Mucosa of stomach (tissue), 1 donor: Measurements from ENCODE around the gene ENO4.

ENCODE experiments used
- H3K27me3 ChIP-seq: one replicate; pipeline ENCODE4 v1.7.0; 2013; ENCODE audit warnings: mild to moderate bottlenecking, low read length; ENCODE audit not compliant: control insufficient read depth, insufficient read depth
- H3K36me3 ChIP-seq: one replicate; pipeline ENCODE4 v1.7.0; 2013; ENCODE audit warnings: low read length; ENCODE audit not compliant: control insufficient read depth, insufficient read depth
- H3K4me1 ChIP-seq: one replicate; pipeline ENCODE4 v1.7.0; 2013; ENCODE audit warnings: mild to moderate bottlenecking, low read length; ENCODE audit not compliant: control insufficient read depth, insufficient read depth
- H3K4me3 ChIP-seq: one replicate; pipeline ENCODE4 v1.7.0; 2013; ENCODE audit warnings: low read length
- H3K9ac ChIP-seq: one replicate; pipeline ENCODE4 v1.7.0; 2013; ENCODE audit warnings: mild to moderate bottlenecking, low read length, moderate library complexity
- H3K9me3 ChIP-seq: one replicate; pipeline ENCODE4 v1.7.0; 2013; ENCODE audit warnings: mild to moderate bottlenecking, low read length, moderate library complexity; ENCODE audit not compliant: control insufficient read depth
- donor health status: Pancreatic carcinoma.

Gene ENO4

DNA sequence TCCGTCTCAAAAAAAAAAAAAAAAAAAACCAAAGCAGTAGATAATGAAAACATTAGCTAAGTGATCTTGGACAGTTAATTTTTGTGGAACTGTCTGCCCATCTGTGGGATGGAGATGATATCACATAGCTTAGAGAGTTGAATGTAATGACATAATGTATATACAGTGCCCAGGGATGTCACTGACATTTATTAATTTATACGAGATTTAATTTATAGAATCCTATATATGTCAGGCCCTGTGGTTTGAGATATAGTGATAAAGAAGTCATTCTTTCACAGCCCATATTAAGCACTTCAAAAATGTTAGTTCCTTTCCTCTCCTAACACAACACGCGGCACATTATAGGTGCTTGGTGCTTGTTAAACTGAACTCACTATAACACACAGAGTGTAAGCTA is 4.0 kb downstream of the ENO4 start:
- Histone ChIP-seq H3K27me3 (no peaks in the 10 kb centered on the region), H3K9me3 (no peaks in the 10 kb centered on the region), H3K4me1 (peaks cover 7% of the 10 kb centered on the region), H3K4me3 (no peak overlapping the region), H3K9ac (no peak overlapping the region), H3K36me3 (no peaks in the 10 kb centered on the region)

DNA sequence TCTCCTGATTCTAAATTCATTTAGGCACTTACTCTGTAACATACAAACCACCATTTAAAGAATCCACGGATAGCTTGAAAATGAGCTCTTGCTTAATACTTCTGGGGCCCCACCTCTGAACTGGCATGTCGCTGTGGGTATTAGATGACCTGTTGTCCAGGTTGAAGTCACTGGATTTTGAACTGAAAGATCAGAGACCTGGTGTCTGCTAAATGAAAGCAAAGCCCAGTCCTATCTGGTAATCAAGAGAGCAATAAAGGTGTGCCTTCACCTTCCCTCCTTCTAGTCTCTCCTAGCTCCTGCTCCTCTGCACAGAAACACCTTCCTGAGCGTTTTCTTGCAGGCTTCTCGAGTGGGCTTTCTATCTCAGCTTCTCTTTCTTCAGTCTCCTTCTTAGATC is 4.4 kb downstream of the ENO4 start:
- H3K4me1 ChIP-seq: peaks cover 7% of the 10 kb centered on the region
- no peak overlapping the region for H3K4me3 ChIP-seq
- H3K27me3 ChIP-seq: no peaks in the 10 kb centered on the region
- no peaks in the 10 kb centered on the region for H3K36me3 ChIP-seq
- no peaks in the 10 kb centered on the region for H3K9me3 ChIP-seq
- no peak overlapping the region for H3K9ac ChIP-seq

DNA sequence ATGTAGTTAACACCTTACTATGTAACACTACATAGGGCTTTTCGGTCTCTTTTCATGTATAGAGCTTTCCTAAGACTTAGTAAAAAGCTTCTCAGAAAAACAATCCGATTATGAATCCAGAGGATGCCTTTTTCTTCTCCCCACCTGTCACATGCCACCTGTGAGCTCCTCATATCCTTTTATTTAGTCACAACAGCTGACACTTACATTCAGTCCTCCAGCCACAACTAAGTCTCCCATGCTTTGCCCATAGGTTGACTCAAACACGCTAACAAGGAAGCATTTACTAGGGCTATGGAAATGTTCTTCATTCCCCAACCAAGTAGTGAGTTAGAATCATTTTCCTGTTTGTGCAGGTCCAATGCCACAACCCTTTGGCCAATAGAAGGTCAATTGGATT is 7.9 kb downstream of the ENO4 start:
- Histone ChIP-seq H3K27me3 (no peaks in the 10 kb centered on the region), H3K9me3 (no peaks in the 10 kb centered on the region), H3K4me3 (no peak overlapping the region), H3K36me3 (no peaks in the 10 kb centered on the region), H3K9ac (no peak overlapping the region), H3K4me1 (no peaks in the 10 kb centered on the region)

DNA sequence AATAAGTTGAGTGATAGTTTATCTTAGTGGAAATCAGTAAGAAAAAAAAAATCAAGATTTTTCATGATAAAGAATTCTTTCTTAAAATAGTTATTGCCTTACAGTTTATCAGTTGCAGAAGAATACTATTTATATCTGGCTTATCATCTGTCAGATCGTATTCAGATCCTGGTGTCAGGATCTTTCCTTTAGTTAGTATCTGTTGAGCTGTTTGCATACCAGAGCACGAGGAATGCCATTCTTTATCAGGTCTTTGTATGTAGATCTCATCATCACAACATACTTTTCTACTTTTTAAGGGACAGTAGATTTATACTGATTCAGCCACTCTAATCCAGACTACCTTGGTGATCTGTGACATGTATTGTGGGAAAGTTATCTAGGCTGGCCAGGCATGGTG is 12.5 kb downstream of the ENO4 start:
- no peak overlapping the region for H3K4me3 ChIP-seq
- H3K27me3 ChIP-seq: no peaks in the 10 kb centered on the region
- H3K9me3 ChIP-seq: no peaks in the 10 kb centered on the region
- H3K4me1 ChIP-seq: no peaks in the 10 kb centered on the region
- no peak overlapping the region for H3K9ac ChIP-seq
- H3K36me3 ChIP-seq: no peaks in the 10 kb centered on the region

DNA sequence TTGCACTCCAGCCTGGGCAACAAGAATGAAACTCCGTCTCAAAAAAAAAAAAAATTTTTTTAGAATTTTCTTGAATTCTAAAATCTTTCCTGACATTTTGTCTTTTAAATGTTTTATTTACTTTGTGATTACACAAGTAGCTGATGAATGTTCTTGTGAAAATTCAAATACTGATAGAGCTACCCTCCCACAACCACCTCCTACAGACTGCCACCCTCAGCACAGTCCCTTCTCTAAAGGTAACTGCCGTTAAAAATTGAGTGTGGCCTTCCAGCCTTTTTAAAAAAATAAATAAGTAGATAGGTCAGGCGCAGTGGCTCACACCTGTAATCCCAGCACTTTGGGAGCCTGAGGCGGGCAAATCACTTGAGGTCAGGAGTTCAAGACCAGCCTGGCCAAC is 15.1 kb downstream of the ENO4 start:
- H3K9me3 ChIP-seq: no peaks in the 10 kb centered on the region
- no peaks in the 10 kb centered on the region for H3K36me3 ChIP-seq

DNA sequence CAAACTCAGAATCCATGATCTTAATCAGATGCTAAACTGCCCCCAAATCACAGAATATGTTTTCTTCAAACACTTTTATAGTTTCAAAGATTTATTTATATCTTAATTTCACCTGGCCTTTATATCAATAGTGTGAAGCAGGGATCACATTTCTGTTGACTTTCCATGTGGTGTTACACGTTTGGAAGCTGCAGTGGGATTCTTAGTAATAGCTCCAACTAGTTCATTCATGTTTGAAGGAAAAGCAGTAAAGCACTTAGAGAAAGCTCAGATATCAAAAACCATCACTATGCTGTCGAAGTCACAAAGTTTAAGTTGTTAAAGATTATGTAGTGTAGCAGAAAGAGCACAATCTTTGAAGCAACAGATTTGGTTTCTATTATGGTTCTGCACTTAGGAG is 16.8 kb downstream of the ENO4 start:
- Histone ChIP-seq H3K4me3 (no peak overlapping the region), H3K27me3 (peaks cover 4% of the 10 kb centered on the region), H3K9me3 (no peaks in the 10 kb centered on the region), H3K9ac (no peak overlapping the region), H3K4me1 (no peaks in the 10 kb centered on the region), H3K36me3 (no peaks in the 10 kb centered on the region)

More for the DNA sequence above, 15.1 kb downstream of the ENO4 start:
- H3K9ac ChIP-seq: no peak overlapping the region
- no peaks in the 10 kb centered on the region for H3K27me3 ChIP-seq
- H3K4me1 ChIP-seq: no peaks in the 10 kb centered on the region
- no peak overlapping the region for H3K4me3 ChIP-seq

DNA sequence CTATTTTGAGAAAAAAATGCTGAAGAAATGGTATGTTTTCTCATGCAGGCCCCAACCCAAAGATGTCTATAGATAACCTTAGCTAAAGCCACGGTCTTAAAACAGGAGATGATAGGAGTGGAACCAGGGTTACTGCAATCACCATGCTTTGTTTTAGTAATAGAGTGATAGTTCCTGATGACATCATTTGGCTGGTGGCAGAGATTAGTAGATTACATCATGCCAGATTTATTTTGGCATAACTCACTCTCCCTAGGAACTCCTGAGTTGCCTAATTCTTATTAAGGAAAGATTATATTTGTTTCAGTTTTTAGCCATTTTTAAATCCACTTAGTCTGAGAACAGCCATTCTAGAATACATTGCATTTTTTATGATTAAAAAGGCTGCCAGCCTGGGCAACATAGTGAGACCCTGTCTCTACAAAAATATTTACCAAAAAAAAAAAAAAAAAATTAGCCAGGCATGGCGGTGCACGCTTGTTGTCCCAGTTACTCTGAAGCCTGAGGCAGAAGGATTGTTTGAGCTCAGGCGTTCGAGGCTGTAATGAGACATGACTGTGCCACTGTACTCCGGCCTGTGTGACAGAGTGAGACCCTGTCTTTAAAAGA is 17.8 kb downstream of the ENO4 start:
- Histone ChIP-seq H3K36me3 (no peaks in the 10 kb centered on the region), H3K4me1 (no peaks in the 10 kb centered on the region), H3K4me3 (no peak overlapping the region), H3K9ac (no peak overlapping the region), H3K27me3 (peaks cover 4% of the 10 kb centered on the region), H3K9me3 (no peaks in the 10 kb centered on the region)

DNA sequence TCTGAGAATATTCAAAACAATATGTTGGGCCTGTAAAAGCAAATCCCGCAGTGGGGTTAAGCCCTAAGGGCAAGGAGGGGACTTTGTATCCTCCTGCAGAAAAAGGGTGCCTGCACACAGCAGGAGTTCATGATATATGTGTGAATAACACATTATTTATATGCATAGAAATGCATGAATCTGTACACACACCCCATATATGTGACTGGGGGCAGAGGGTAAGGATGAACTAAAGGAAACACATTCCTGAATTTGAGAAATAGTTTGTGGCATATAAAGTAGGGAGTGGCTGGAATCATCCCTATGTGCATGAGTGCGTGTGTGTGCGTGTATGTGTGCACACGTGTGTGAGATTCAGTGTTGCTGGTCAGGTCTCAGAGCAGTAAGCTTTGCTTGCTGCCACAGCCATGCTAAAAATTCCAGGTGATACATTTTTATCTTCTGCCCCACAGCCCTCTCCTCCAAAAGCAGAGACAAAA is 18.9 kb downstream of the ENO4 start:
- H3K9ac ChIP-seq: no peak overlapping the region
- H3K9me3 ChIP-seq: no peaks in the 10 kb centered on the region
- H3K4me3 ChIP-seq: no peak overlapping the region
- H3K36me3 ChIP-seq: no peaks in the 10 kb centered on the region
- H3K4me1 ChIP-seq: no peaks in the 10 kb centered on the region
- H3K27me3 ChIP-seq: peaks cover 4% of the 10 kb centered on the region

DNA sequence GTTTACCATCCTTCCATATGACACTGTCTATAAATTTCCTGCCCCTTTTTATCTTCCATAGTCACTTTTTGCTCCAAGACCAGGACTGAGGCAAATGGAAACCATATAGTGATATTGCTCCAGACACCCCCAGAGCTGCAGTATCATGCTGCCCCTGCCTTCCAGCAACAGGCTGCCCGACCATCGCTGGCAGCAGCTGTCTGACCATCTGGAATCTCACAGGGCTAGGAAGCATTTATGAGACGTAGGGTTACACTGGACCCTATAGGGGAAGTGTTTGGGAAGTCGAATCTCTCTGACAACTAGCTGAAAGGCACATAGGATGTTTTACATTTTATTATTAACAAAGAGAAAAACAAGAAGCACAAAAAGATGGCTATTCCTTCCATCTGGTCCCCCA is 19.4 kb downstream of the ENO4 start:
- Histone ChIP-seq H3K9me3 (no peaks in the 10 kb centered on the region), H3K4me3 (no peak overlapping the region), H3K36me3 (no peaks in the 10 kb centered on the region), H3K9ac (no peak overlapping the region), H3K4me1 (no peaks in the 10 kb centered on the region), H3K27me3 (peaks cover 4% of the 10 kb centered on the region)

DNA sequence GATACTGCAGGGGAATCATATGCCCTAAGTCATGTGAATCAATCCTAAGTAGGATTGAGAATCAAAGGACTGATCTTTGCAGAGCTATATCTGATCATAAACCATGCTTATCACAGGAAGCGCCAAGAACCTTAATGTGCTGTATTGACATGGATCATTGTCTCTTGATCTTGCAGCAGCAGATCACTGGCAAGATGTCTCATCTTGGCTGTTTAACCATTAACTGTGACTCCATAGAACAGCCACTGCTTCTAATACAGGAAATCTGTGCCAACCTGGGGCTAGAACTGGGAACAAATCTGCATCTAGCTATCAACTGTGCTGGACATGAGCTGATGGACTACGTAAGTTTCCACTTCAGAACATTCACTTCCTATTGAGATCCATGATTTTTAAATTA is 21.6 kb downstream of the ENO4 start:
- no peak overlapping the region for H3K4me3 ChIP-seq
- peaks cover 4% of the 10 kb centered on the region for H3K27me3 ChIP-seq
- H3K4me1 ChIP-seq: no peaks in the 10 kb centered on the region
- H3K9me3 ChIP-seq: no peaks in the 10 kb centered on the region
- H3K36me3 ChIP-seq: no peaks in the 10 kb centered on the region
- no peak overlapping the region for H3K9ac ChIP-seq

DNA sequence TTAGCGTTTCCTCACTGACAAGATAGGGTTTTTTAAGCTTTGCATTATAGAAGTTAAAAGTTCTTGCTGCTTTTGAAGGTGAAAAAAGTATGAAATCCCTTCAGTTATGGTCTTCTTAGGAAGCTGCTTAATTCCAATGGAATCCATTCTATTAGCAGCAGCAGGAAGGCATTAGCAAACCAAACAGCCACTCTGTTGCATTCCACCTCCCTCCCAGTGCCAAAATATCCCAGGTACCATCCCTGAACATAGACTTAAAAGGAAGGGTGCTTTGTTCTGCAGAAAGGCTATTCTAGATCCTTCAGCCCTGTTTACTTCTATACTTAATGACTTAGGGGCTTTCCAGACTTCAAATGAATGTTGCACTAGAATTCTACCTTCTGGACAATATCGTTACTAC is 23.8 kb downstream of the ENO4 start:
- Histone ChIP-seq H3K4me1 (no peaks in the 10 kb centered on the region), H3K36me3 (no peaks in the 10 kb centered on the region), H3K9ac (no peak overlapping the region), H3K4me3 (no peak overlapping the region), H3K27me3 (peaks cover 4% of the 10 kb centered on the region), H3K9me3 (no peaks in the 10 kb centered on the region)

DNA sequence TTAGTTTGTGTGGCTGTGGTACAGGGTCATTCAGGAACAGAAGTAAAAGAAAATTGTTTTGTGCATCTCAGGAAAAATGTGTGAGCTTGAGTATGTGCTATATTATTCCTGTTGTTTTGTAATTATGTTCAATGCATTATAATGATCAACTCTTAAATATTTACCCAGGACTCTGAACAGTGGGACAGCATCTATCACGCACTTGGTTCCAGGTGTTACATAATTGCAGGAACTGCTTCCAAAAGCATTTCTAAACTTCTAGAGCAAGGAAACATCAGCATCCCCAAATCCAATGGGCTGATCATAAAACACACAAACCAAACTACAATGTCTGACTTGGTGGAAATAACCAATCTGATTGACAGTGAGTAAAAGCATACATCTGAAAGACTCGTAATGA is 26.6 kb downstream of the ENO4 start:
- Histone ChIP-seq H3K9ac (no peak overlapping the region), H3K27me3 (no peaks in the 10 kb centered on the region), H3K9me3 (no peaks in the 10 kb centered on the region), H3K4me3 (no peak overlapping the region), H3K4me1 (no peaks in the 10 kb centered on the region), H3K36me3 (no peaks in the 10 kb centered on the region)

DNA sequence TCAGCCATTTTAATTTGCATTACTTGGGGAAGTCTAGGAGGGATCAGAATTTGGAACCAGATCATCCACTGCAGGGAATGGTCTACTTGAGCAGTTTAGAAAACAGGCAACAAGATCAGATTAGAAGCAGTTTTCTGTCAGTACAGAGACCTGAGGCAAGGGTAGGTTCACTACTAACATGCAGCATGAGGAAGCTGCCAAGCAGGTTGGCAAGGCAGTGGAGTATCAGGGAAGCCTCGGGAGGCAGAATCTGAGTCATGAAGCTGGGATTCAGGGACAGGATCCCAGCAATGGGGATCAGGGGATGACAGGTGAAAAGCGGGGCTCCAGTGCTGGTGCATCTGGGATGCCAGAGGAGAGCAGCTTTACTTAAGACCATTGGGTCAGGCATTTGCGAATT is 28.1 kb downstream of the ENO4 start:
- H3K36me3 ChIP-seq: no peaks in the 10 kb centered on the region
- no peak overlapping the region for H3K9ac ChIP-seq
- no peaks in the 10 kb centered on the region for H3K9me3 ChIP-seq
- no peaks in the 10 kb centered on the region for H3K27me3 ChIP-seq
- H3K4me1 ChIP-seq: no peaks in the 10 kb centered on the region
- no peak overlapping the region for H3K4me3 ChIP-seq
